Measurements from ENCODE around the gene NAA10.

- no peak for TF ChIP-seq CTCF (IDR thresholded peaks at IDR 0.05)
- TF ChIP-seq POLR2A (IDR thresholded peaks at IDR 0.05) = no peak
These were observed 23.8 kb upstream of the NAA10 start for GRCh38 chrX:153958605-153959004.
